ENCODE measurements around the gene MB.

GRCh38 chr22:35619336-35620094, 2.4 kb upstream of the MB start:
- TF ChIP-seq PHF8 (IDR thresholded peaks at IDR 0.05; ENCODE audit: borderline replicate concordance, low read depth) (no peak), SREBF2 (IDR thresholded peaks at IDR 0.05) (no peak), RCOR1 (IDR thresholded peaks at IDR 0.05; ENCODE audit: low read depth, low read length) (no peak), SMC3 (IDR thresholded peaks at IDR 0.05) (no peak), POLR2AphosphoS2 (conservative IDR thresholded peaks at IDR 0.05; ENCODE audit: low read length) (no peak), EHMT2 (IDR thresholded peaks at IDR 0.05; ENCODE audit: low read depth) (no peak), POLR2A (IDR thresholded peaks at IDR 0.05; ENCODE audit: low read length) (no peak), RARB (CRISPR knock-in tag; IDR thresholded peaks at IDR 0.05) (no peak), KDM1A (IDR thresholded peaks at IDR 0.05; ENCODE audit: low read depth) (no peak), EP300 (IDR thresholded peaks at IDR 0.05) (no peak), REST (IDR thresholded peaks at IDR 0.05) (no peak), HMGXB4 (CRISPR knock-in tag; IDR thresholded peaks at IDR 0.05; ENCODE audit: borderline replicate concordance) (no peak), CHD2 (IDR thresholded peaks at IDR 0.05; ENCODE audit: low read length, partially characterized antibody) (no peak)
- TF ChIP-seq, protein P1, sequence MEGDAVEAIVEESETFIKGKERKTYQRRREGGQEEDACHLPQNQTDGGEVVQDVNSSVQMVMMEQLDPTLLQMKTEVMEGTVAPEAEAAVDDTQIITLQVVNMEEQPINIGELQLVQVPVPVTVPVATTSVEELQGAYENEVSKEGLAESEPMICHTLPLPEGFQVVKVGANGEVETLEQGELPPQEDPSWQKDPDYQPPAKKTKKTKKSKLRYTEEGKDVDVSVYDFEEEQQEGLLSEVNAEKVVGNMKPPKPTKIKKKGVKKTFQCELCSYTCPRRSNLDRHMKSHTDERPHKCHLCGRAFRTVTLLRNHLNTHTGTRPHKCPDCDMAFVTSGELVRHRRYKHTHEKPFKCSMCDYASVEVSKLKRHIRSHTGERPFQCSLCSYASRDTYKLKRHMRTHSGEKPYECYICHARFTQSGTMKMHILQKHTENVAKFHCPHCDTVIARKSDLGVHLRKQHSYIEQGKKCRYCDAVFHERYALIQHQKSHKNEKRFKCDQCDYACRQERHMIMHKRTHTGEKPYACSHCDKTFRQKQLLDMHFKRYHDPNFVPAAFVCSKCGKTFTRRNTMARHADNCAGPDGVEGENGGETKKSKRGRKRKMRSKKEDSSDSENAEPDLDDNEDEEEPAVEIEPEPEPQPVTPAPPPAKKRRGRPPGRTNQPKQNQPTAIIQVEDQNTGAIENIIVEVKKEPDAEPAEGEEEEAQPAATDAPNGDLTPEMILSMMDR (IDR thresholded peaks at IDR 0.05) = no peak
